GM21526 (cell line): ENCODE results near the gene C6orf89.
"Not testable (repeated sequence)": the region's sequence is repeated elsewhere in the genome, so short reads cannot be mapped to it uniquely, and the experiment has no call there.

Source experiments
- ATAC-seq: cut with Tn5 transposase; IDR thresholded peaks from one replicate; pipeline ENCODE4 v1.9.1; 2021; ENCODE audit warnings: moderate library complexity; ENCODE audit not compliant: unreplicated experiment, low FRiP score

Gene C6orf89

GRCh38 chr6:36884610-36885009 is 1.1 kb upstream of the C6orf89 start:
- ATAC-seq, result no peak

- no peak for ATAC-seq
Measured at GRCh38 chr6:36886950-36887618, 1.3 kb downstream of the C6orf89 start.

- no peak for ATAC-seq
Measured at GRCh38 chr6:36888115-36888643, 2.4 kb downstream of the C6orf89 start.

- ATAC-seq, result no peak
Measured at GRCh38 chr6:36888654-36889481, 3.1 kb downstream of the C6orf89 start.

GRCh38 chr6:36890112-36890663 is 4.4 kb downstream of the C6orf89 start:
- ATAC-seq, result no peak

- ATAC-seq, result not testable (repeated sequence)
Measured at GRCh38 chr6:36891153-36891552, 5.4 kb downstream of the C6orf89 start.

- ATAC-seq, result no peak
Measured at GRCh38 chr6:36893976-36894932, 8.5 kb downstream of the C6orf89 start.

GRCh38 chr6:36897609-36898008 is 11.9 kb downstream of the C6orf89 start:
- ATAC-seq, result no peak

- ATAC-seq, result no peak
Measured at GRCh38 chr6:36904114-36904513, 18.4 kb downstream of the C6orf89 start.

GRCh38 chr6:36904851-36905393 is 19.2 kb downstream of the C6orf89 start:
- ATAC-seq, result no peak

- ATAC-seq, result no peak
Measured at GRCh38 chr6:36906539-36907325, 21.0 kb downstream of the C6orf89 start.

- ATAC-seq, result no peak
Measured at GRCh38 chr6:36907781-36908180, 22.0 kb downstream of the C6orf89 start.

- no peak for ATAC-seq
Measured at GRCh38 chr6:36908747-36909146, 23.0 kb downstream of the C6orf89 start.

GRCh38 chr6:36912030-36912454 is 26.3 kb downstream of the C6orf89 start:
- ATAC-seq, result peak; percentile 12

- peak; percentile 79 for ATAC-seq
Measured at GRCh38 chr6:36912586-36912985, 26.8 kb downstream of the C6orf89 start.

- ATAC-seq, result no peak
Measured at GRCh38 chr6:36913082-36913481, 27.3 kb downstream of the C6orf89 start.

- ATAC-seq, result no peak
Measured at GRCh38 chr6:36914227-36914794, 28.6 kb downstream of the C6orf89 start.

GRCh38 chr6:36915599-36915998 is 29.8 kb downstream of the C6orf89 start:
- ATAC-seq, result no peak

- ATAC-seq, result no peak
Measured at GRCh38 chr6:36916126-36916525, 30.4 kb downstream of the C6orf89 start.
